Epidermal melanocyte (primary cell): ENCODE measurements around the gene PKP1.
A peak's percentile ranks its signal among the peaks of the same experiment; 100 is the strongest.

Experiments
- DNase-seq: peaks from one replicate; pipeline ENCODE4 v3.0.0; 2011; ENCODE audit warnings: low spot score; ENCODE audit not compliant: insufficient read length

Gene PKP1

DNA sequence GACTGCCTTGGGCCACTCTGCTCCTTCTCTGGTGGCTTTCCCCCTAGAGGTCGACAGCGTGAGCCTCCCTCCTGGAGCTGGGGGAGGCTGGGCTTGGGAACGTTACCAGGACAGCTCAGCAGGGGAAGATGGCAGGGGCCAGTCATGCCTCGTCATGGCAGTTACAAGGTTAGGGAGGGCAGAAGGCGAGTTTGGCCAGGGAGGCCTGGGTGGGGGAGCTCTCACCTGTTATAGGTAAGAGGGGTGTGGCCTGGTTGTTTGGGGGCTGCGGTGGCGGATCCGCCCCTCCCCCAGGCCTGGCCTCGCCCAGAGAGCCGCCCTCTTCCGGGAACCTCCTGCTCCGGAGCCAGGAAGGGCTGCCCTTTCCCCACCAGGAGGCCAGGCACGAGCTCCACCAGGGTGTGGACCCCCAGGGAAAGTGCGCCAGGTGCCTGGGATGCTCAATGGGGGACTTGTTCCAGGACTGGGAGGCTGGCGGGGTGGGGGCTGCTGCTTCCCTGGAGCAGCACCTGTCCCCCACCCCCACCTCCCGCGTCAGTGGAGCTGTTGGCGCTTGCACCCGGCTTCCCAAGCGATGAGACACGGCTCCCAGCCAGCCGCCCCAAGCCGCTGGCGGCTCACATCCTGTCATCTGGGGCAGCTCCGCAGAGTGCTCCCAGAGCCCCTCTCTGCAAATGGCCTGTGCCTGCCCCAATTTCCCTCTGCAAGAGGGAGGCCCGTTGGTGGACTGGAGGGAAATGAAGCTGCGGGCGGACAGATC is 23.6 kb upstream of the PKP1 start:
- no peak for DNase-seq

DNA sequence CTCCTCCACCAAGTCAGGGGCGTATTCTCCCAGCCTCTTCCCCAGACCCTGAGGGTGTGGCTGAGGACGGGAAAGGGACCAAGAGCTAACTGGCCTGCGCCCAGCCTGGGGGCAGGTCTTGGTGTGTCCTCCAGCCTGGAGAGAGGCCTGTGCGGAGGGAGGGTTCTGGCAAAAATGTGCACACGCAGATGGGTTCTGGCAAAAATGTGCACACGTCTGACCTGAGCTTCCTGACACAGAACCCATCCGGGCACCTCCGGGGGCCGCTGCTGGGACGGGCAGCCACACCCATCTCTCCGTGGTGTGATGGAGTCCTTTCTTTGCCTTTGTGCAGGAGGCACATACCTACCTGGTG is 23.1 kb upstream of the PKP1 start:
- DNase-seq, result no peak

DNA sequence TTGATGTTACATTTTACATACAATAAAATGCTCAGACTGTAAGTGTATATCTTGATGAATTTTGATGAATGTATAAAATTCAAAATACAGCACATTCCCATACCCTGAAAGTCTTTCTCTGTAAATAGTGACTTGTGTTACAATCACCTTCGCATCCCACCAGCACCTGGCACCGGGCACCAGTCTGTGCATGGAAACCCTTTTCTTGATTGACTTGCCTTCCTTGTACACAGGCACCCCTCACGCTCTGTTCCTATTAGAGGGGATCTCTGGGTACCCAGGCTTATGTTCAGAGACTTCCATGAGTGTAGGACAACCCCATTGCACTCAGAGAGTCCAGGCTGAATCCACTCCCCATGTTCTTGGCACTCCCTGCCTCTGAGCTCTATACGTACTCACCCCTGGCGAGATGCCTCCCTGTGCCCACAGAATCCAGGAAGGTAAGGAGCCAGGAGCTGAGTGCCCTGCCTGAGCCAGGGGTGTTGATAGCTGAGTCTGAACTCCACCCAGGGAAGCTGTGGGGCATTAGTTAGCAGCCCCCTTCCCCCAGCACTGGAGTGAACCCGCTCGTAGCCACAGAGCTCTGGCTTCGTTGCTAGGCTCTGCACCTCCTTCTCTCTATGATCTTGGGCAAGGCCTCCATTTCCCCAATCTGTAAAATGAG is 22.5 kb upstream of the PKP1 start:
- DNase-seq, result no peak

DNA sequence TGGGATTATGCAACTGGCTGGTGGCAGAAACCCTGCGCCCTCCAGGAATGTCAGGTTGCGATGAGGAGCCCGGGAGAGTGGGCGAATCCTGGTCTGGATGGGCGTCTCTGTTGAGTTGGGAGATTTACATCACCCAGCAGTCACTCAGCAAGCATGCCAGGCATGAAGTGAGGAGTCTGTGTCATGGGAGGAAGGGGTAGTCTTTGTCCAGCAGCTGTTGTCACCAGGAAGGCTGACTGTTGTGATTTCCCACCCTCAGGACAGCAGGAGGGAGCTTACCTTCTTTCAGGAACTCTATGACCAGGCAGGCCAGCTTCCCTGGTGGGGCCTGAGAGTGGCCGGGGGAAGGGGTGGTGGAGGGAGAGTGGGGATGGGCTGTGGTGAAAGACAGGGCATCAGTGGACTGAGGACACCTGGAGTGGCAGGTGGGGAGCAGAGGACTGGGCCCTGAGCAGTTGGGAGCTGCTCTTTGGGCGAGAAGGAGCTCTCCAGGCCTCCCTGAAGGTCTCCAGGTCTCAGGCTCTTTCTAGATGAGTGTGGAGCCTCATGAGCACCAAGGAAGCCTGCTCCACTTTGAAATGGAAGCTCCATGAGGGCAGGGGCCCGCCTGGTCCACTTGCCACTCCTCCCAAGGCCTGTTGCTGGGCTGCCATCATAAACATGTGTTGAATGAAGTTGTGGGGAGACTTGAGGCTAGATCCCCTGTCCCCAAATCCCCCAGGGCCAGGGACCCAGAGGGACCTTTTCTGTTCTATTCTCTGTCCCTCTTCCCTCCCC is 21.3 kb upstream of the PKP1 start:
- no peak for DNase-seq

DNA sequence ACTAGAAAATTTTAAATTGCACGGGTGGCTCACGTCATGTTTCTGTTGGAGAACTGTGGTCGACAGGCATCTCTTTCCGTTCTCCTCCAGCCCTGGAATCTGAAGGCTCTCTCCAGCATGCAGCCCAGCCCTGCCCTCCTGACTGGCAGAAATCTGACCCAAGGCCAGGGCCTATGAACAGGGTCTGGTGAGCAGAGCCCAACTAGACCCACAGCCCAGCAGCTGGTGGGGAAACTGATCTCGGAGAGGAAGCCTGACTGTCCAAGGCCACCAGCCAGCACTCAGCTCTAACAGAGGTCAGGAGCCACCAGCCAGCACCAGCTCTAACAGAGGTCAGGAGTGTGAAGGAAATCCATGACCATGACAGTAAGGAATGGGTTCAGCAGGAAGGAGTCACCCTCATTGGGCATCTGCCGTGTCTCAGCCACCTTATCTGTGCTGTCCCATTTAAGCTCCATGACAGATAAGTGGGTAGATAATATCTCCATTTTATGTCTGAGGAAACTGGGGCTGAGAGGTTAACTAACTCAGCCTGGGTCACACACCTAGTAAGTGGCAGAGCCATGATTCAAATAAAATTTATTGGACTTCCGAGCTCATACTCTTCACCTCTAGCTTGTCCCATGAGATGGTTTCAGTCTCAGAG is 20.2 kb upstream of the PKP1 start:
- no peak for DNase-seq

DNA sequence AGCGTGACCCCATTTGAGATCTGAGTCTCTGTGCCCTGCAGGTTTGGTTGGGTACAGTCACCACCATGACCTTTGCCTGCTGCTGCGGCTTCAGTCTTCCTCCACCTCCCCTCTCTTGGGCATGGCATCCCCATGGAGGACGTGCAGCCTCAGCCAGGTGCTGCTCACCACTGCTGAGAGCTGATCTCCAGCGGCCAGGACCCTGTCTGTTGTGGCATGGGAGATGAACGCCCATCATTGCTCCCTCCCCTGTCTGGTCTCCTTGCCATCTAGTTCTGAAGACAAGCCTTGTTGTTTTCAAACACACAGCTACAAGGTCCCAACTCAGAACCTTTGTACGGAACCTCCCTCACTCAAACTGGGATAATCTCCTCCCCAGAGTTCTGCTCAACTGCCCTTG is 19.2 kb upstream of the PKP1 start:
- no peak for DNase-seq

DNA sequence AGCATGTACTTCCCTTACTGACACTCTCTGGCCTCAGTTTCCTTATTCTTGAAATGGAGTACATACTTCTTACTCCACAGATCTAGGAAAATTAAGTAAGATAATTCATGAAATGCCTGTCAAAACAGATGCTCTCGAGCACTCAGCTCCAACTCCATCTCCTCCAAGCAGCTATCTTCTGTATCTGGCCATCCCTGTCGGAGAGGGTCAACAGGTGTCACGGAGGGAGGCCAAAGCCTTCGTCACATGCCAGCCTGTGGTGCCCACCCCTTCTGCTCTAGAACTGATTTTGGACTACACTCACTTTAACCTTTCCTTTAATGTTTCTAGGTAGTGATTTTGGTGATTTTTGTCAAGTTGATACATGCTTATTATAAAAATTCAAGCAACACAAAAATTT is 18.8 kb upstream of the PKP1 start:
- DNase-seq, result no peak

DNA sequence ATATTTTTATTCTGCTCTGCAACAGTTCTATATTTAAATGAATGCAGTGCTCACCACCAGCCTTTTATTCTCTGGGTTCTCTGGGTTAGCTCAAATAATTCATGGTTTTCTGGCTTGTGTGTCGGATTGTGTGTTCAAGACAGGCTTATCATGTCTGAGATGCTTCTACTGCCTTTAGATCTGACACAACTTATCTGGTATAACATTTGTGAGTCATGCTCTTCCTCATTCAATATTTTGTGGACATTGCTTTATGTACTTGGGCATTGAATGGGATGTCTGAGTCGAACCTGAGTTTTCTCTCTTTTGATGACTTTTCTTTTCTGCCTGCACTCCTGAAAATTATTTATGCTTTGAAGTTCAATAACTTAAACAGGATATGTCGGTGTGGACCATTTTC is 17.6 kb upstream of the PKP1 start:
- DNase-seq, result no peak

DNA sequence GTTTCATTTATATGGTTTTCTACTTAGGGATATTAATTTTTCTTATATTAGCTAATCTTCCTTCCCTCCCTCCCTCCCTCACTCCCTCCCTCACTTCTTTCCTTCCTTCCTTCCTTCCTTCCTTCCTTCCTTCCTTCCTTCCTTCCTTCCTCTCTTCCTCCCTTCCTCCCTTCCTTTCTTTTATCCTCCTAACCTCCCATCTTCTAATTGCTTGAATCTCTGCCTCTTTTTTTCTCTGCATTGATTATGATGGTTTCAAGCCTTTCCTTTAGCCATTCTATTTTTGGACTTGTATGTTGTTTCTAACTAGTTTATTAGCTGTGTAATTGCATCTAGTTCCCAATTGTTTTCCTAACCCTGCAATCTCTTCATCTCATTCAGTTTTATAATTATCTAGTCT is 17.0 kb upstream of the PKP1 start:
- DNase-seq, result no peak

DNA sequence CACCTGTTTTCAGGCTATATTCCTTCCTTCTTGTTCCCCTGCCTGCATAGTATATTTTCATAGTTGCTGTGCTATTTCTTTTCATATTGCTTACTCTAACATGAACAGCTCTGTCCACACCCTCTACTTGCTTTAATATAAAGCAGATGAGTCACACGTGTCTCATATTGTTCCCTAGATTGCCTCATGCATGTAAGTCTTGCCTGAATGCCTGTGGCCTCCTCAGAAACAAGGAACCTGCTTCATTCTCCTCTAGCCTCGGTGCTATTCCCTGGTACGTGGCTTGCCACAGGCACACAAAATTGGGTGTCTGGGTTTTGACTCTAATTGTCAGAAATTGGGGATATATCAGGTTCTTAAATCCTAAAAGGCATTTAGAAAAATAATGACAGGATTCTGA is 16.5 kb upstream of the PKP1 start:
- DNase-seq, result peak; percentile 77

DNA sequence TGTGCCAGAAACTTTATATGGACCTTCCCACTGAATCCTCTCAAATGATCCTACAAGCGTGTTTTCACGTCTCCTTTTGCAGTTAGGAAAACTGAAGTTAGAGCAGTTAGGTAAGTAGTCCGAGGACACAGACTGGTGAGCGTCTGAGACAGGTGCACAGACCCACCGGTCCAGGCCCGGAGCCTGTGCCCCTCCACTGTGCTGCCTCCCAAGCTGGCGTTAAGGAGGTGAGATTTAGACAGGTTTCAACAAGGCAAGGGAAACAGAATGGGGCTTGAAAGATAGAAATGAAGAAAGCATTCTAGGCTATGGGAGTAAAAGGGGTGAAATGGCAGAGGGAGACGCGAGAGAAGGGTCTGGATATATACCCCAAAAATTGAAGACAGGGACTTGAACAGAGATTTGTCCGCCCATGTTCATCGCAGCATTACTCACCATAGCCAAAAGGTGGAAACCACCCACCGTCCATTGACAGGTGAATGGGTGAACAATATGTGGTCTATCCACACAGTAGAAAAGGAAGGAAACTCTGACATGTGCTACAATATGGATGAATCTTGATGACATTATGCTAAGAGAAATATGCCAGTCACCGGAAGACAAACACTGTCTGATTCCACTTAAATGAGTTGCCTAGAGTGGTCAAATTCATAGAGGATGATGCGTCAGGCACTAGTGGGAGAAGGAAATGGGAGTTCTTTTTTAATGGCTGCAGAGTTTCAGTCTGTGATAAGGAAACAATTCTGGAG is 15.7 kb upstream of the PKP1 start:
- no peak for DNase-seq

DNA sequence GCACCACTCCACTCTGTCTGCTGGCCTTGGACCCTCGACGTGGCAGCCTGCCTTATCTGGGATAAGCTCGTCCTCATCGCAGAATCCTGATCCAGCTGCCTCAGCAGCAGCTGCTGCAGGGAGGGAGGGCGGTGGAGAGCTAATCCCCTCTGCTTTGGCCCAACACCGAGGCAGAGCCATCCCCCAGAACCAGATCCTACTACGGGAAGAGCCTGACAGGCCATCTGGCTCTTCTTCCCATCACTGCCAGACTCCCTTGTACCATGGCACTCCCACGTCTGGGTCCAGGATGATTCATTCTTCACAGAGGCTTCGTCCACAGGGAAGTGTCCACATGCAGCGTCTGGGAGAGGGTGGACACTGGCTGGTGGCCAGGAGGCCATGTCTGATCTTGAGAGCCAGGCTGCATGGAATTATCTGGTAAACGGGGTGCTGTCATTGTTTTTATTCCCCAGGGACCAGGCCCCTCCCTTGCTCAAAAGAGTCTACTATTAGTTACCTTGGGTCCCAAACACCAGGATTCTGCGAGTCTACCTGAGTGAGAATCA is 14.6 kb upstream of the PKP1 start:
- DNase-seq, result no peak

DNA sequence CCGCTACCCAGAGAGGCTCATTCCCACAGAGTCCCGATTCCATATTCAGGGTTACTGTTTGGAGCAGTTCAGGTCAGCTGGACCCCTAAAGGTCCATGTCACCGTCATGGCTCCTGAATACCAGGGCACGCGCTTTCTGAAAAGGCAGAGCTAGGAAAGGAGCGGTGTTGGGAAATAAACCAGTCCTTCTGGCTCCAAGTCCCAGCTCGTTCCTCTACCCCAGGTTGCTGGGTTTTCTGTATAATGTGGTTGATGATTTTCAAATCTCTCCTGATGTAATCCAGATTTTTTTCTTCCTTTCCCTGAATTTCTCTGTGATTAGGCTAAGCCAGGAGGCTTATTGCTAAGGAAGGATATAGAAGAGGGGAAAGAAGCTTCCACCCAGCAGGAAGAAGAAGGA is 14.0 kb upstream of the PKP1 start:
- no peak for DNase-seq

DNA sequence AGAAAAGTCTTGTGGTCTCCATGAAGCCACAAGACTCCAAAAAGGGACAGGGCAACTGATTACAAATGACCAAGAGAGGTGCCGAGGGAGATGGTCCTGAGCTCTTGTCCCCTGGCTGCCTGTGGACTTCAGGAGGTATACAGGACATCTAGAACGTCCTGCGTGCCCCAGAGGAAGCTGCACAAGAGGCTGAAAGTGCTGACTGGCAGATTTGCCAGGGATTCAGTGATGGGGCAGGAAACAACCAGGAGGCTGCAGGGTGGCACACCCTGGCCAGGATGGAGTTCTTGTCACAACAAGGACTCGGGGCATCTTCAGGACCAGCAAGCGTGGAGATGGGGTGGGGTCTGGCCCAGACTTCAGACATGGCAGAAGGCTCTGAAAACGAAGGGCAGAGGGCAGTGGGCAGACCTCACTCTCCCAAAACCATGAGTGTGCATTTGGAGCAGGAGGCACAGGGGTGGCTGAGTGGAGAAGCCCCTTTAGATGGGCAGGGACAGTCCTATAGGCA is 13.4 kb upstream of the PKP1 start:
- DNase-seq, result no peak

DNA sequence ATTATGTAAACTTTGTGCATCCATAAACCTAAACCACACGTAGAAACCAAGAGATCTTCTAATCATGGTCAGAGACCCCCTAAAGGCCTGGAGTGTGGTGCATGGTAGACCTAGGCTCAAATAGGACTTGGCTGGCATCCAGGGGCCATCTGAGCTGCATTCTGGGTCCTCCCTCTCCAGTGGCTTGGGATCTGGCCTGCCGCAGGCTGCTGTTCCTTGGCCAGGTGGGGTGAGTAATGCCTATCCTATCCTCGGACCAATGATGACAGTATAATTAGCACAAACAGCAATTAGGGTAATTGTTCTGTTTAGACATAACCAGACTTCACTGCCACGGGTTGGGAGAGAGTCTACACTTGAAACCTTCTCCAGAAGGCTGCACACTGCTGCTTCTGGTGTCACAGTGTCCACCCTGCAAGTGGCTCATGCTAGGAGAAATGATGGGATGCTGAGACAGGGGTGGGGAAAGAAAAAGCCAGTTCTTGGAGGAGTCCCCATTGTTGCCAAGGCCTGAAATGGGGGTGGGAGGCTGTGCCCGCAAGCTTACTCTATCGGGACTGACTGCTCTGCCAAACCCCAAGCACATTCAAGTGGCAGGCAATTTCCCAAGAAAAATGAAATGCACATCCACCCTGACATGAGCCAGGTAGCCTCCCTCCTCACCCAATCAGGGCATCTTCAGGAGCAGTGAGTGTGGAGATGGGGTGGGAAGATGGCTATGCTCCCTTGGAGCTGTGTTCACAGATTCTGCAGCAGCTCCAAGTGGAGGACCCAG is 12.5 kb upstream of the PKP1 start:
- DNase-seq, result no peak

DNA sequence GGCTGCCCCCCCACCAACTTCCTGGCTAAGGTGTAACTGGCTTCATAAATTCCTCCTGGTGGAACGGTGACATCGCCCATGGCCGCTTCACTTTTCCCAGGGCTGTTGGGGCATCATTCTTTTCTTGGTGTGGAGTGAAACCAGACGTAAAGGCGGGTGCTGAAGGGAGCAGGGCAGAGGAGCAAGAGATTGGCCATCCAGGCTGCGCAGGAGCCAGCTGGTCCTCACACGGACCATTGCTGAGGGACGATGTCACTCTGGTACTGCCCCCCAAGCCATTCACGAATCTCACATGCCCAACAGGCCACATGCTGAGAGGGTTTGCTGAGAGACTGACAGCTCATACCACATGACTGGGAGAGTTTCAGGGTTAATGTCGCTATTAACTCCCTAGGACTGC is 10.5 kb upstream of the PKP1 start:
- DNase-seq, result no peak

DNA sequence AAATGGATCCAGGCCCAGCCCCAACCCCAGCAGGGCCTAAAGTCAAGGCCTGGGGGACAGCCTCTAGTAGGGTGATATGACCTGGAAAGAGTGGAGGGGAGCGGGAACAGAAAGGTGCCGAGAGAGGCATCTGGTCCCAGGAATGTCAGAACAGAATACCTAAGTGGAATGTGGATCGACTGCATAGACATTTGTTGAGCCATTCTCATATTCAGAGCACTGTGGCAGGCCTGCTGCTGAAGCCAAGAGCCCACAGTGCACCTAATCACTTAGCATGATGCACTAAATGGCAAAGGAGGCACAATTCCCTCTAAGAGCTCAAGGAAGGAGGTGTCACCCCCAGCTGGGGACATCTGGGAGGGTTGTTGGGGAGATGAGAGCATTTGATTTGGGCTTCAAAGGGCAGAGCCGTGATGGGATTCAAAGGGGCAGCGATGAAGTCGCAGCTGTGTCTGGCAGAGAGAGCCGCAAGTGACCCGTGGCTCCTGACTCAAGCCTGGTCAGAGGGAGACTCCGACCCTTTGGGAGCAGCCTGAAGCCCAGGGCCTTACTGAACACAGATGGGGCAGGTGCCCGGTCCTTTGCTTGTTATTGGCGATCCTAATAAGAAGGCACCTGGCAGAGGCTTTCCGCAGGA is 8.6 kb upstream of the PKP1 start:
- DNase-seq, result no peak

DNA sequence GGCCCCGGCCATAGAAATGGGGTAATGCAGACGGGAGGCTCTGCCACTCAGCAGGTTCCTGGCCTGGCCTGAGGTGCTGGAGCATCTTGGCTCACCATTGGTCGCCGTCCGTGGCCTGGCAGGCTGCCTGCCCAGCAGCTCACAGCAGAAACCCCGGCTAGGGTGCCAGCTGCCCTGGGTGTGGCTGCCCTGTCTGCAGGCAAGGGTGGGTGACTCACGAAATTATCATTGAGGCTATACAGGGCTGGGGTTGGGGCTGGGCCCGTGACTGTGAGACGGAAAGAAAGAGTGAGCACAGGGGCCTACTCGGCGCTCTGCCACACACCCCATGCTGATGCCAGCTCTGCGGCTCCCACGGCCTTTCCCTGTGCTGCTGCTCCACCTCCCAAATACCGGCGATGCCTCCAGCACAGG is 8.0 kb upstream of the PKP1 start:
- no peak for DNase-seq

DNA sequence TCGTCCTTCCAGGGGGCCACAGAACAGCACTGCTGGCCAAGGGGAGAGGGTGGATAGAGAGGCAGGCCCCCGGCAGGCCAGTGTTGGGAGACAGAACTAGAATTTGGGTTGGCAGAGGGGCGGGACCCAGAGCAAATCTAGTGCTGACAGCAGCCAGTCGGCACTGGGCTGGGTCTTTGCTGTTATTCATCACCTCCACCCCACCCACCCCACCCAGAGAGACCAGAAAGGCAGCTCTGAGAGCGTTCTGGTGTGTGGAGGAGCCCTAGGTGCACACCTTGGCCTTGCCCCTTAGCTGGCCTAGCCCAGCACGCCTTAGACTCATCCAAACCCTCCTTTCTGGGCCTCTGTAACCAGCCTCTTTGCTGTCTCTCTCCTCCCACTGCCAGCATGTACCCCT is 6.4 kb upstream of the PKP1 start:
- no peak for DNase-seq

DNA sequence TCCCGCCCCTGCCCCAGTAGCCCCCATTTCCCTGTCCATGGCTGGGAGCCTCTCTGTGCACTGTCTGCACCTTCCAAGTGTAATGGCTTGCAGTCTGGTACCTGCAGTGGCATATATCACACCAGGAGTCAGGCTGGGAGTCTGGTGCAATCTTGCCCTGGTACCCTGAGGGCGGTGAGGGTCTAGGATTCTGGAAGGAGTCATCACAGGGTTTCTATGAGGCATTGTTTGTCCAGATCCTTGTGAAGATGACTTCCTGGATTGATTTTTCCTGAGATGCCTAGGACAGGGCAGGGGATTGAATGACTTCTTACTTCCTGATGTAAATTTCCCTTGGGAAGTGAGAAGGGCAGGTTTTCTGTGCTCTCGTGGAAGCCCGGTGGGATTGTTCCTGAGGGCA is 5.9 kb upstream of the PKP1 start:
- no peak for DNase-seq
